ENCODE data around the gene AK8. TPM values are rescaled to one million over a fixed set of nuclear protein-coding genes. Genes with fewer than 3 reads are reported as not detected.
"Not testable (repeated sequence)": the region's sequence is repeated elsewhere in the genome, so short reads cannot be mapped to it uniquely, and the experiment has no call there.

The AK8 gene
- total RNA-seq, 1 experiment from 2014 or later, result 0.23 TPM

GRCh38 chr9:132717326-132717945, 160.6 kb downstream of the AK8 start:
- DNase-seq (ENCODE audit: low read depth), result no peak

DNA sequence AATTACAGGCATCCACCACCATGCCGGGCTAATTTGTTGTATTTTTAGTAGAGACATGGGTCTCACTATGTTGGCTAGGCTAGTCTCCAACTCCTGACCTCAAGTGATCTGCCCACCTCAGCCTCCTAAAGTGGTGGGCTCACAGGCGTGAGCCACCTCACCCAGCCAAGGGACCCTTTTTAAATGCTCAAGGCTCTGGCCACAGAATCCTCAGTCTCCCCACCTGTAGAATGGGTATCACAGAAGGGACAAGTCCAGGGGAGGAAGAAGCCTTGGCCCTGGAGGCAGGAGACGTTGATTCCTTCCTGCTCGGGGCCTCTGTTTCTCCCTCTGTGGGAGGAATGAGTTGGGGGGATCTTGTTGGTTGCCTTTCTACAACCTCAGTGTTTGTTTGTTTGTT, 162.1 kb downstream of the AK8 start:
- no peak for DNase-seq (ENCODE audit: low read depth)

- no peak for DNase-seq (ENCODE audit: low read depth)
Observed at GRCh38 chr9:132712753-132713152, 165.3 kb downstream of the AK8 start.

DNA sequence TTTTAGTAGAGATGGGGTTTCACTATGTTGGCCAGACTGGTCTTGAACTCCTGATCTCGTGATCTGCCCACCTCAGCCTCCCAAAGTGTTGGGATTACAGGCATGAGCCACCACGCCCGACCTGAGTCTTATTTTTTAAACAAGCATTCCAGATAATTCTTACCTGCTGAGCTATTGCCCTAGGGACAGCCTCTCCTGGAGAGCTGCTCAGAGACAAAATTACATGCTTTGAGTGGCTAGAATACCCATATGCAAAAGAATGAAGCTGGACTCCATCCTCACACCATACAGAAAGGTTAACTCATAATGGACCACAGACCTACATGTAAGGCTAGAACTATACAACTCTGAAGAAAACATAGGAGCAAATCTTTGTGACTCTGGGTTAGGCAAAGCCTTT, 166.2 kb downstream of the AK8 start:
- no peak for DNase-seq (ENCODE audit: low read depth)

- DNase-seq (ENCODE audit: low read depth), result not testable (repeated sequence)
Observed at GRCh38 chr9:132711152-132711551, 166.9 kb downstream of the AK8 start.

- DNase-seq (ENCODE audit: low read depth), result no peak
Observed at GRCh38 chr9:132710333-132710732, 167.8 kb downstream of the AK8 start.

DNA sequence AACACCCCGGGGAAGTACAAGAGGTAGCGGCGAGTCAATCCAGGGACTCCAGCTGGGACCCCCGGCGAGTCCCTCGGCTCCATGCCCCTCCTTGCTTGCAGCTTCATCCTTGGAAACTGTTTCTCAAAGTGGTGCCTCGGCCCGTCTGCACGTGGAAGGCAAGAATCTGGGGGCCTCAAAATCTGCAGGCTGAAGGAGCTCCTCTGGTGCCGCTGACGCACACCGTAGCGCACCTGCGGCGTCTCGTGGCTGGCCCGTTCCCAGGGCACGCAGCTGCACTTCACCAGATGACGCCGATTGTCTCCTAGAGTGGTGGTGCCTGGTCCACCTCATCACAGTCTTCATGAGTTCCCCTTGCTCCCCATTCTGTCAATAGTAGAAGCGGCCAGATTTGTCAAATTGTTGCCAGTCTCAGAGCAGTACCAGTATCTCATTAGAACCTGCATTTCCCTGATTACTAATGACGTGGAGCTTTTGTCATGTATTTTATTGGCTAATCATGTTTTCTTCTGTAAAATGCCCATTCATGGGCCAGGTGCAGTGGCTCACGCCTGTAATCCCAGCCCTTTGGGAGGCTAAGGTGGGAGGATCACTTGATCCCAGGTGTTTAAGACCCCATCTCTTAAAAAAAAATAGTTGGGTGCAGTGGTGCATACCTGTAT, 169.2 kb downstream of the AK8 start:
- DNase-seq (ENCODE audit: low read depth), result no peak

- DNase-seq (ENCODE audit: low read depth), result no peak
Observed at GRCh38 chr9:132708239-132708638, 169.8 kb downstream of the AK8 start.

DNA sequence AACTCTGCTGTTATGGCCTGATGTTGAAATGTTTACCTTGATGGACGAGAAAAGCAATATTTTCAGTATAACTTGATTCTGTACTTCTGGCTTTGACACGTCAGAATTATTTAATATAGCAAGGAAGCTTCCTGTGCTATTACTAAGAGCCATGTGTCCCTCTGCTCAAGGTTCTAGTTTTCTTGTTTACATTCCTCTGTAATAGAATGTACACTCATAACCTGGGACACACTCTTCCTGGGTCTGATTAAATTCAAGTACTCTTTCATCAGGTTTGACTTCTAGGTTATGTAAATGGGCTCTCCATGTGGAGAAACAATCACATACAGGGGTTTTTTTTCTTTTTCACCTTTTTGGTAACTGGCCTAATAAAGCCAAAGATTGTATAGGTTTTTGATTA, 174.7 kb downstream of the AK8 start:
- no peak for DNase-seq (ENCODE audit: low read depth)

GRCh38 chr9:132702254-132702653, 175.8 kb downstream of the AK8 start:
- no peak for DNase-seq (ENCODE audit: low read depth)

GRCh38 chr9:132699956-132700355, 178.1 kb downstream of the AK8 start:
- no peak for DNase-seq (ENCODE audit: low read depth)

DNA sequence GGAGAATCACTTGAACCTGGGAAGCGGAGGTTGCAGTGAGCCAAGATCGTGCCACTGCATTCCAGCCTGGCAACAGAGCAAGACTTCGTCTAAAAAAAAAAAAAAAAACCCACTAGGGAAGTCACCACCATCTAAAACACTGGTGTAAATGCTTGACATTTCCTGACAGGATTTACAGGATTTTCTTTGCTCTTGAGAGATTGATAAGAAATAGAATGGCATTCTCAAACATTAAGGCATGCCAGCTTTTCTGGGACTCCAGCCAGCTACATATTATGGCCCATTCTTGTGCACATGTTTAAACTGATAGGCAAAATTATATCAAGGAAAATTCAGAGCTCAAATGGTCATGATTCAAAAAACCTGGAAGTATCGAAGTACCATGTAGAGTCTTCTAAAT, 179.1 kb downstream of the AK8 start:
- DNase-seq (ENCODE audit: low read depth), result no peak

GRCh38 chr9:132697230-132697629, 180.9 kb downstream of the AK8 start:
- no peak for DNase-seq (ENCODE audit: low read depth)

DNA sequence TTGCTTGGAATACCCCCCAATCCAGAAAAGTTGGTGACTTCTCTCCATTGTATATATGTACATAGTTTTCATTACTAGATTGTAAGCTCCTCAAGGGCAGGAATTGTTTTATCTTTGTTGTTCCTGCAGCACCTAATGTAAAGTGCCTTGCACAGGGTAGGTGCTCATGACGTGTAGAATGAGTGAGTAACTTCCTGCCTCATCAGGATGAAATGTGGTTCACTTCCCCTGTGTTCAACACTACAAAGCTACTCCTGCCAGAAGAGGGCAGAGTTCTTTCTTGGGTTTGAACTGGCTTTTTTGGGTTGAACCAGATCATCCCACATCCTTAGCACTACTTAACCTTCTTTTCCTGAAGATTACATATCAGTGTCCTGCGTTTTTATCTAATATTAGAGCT, 183.9 kb downstream of the AK8 start:
- no peak for DNase-seq (ENCODE audit: low read depth)

DNA sequence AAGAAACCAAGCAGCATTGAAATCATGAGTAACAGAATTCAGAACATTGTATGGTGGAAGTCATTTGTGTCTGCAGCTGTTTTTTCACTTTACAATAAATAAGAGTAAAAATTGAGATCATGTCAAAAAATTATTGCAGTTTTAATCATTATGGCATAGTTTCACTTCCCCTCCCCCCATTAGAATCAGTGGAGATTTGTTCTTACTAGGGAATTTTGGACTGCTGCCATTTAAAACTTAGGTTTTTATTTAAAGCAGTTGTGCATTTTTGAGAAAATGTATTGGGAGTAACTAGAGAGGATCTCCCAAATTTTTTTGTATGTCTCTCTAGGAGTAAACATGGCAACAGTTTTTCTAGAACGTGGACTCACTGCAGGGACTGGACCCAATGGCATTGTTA, 187.4 kb downstream of the AK8 start:
- DNase-seq (ENCODE audit: low read depth), result no peak

- no peak for DNase-seq (ENCODE audit: low read depth)
Observed at GRCh38 chr9:132683873-132684272, 194.2 kb downstream of the AK8 start.

DNA sequence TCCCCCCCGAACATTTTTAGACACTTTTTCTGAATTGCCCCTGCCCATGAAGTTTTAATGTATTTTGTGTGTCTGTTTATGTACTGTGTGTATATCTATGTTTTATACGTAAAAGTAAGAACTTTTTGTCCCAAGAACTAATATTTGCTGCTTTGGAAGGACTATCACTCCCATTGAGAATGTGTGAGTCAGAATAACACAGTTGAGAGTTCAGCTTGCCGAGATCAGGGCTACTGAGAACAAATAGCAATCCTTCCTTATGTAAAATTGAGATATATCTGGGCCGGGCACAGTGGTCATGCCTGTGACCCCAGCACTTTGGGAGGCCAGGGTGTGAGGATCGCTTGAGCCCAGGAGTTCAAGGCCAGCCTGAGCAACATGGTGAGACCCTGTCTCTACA, 196.5 kb downstream of the AK8 start:
- DNase-seq (ENCODE audit: low read depth), result no peak

DNA sequence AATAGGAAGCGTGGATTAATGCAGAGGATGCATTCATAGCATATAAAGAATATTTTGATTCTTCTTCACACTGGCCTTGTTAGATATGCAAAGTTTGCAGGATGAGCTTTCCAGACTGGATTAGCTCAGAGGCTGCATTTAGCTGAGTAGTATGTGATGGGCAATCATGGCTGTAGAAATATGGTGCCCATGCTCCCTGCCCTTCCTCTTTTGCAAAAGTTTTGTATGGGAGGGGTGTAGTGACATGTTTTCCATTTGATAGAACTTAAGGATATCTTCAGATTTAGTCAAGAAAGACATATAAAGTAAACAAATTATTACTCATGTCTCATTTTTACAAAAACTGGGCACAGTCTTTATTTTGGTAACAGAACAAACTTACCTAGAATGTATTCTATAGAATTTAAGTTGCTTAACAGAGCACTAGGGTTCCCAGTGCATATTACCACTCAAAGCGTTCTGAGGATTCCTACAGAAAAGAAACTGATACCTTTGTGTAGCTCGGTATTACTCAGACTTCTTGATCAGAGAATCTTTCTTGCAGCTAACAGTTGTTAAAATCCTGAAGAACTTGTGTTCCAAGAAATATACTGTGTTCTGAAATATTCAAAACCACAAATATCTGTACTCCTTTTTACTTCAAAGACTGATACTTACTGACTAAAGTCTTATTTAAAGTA, 198.0 kb downstream of the AK8 start:
- DNase-seq (ENCODE audit: low read depth), result no peak

DNA sequence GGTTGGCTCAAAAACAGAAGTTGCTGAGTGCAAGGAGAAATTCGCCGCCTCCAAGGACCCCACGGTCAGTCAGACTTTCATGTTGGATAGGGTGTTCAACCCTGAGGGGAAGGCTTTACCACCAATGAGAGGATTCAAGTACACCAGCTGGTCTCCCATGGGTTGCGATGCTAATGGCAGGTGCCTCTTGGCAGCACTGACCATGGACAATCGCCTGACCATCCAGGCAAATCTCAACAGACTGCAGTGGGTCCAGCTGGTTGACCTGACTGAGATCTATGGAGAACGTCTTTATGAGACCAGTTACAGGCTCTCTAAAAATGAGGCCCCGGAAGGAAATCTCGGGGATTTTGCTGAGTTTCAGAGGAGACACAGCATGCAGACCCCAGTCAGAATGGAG, 200.1 kb downstream of the AK8 start:
- no peak for DNase-seq (ENCODE audit: low read depth)
